Measurements from ENCODE around the gene RRP1B.
A peak's percentile ranks its signal among the peaks of the same experiment; 100 is the strongest.
"Not testable (repeated sequence)": the region's sequence is repeated elsewhere in the genome, so short reads cannot be mapped to it uniquely, and the experiment has no call there.

The RRP1B gene

DNA sequence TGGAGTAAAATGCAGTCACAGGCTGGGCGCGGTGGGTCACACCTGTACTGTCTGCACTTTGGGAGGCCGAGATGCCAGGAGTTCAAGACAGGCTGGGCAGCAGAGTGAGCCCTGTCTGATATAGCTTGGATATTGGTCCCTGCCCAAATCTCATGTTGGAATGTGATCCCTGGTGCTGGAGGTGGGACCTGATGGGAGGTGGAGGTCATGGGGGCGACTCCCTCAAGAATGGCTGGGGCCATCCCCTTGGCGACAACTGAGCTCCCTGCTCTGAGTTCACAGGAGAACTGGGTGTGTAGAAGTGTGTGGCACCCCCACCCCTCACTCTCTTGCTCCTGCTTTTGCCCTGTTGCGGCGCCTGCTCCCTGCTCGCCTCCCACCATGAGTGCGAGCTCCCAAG lies 48.1 kb downstream of the RRP1B start:
- Histone ChIP-seq H3K27ac (ENCODE audit: low read length) (no peak overlapping the region), H3K27me3 (ENCODE audit: low read depth, low read length) (no peaks in the 10 kb centered on the region), H3K9me3 (ENCODE audit: control insufficient read depth in 1 of 2, low read length in 2 of 2) (no peaks in the 10 kb centered on the region), H3K4me3 (ENCODE audit: low read depth in 1 of 2, low read length in 2 of 2) (no peak overlapping the region), H3K4me1 (ENCODE audit: control insufficient read depth in 1 of 2, insufficient read depth in 2 of 2, low read length in 2 of 2) (no peaks in the 10 kb centered on the region), H3K36me3 (ENCODE audit: control insufficient read depth in 1 of 2, insufficient read depth in 2 of 2, low read length in 2 of 2) (no peaks in the 10 kb centered on the region)

DNA sequence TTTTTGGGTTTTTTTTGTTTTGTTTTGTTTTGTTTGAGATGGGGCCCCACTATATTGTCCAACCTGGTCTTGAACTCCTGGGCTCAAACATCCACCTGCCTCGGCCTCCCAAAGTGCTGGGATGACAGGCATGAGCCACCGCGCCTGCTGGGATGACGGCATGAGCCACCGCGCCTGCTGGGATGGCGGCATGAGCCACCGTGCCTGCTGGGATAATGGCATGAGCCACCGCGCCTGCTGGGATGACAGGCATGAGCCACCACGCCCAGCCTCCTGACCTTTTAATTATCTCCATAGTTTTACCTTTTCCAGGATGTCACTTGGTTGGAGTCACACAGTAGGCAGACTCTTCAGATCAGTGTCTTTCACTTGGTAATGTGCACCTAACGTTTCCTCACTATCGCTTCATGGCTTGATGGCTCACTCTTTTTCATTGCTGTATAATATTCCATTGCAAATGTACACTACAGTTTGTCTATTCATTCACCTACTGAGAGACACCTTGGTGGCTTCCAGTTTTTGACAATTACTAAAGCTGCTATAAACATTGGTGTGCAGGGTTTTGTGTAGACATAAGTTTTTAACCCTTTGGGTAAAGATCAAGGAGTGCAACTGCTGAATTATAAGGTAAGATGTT lies 49.5 kb downstream of the RRP1B start:
- H3K4me3 ChIP-seq (ENCODE audit: low read depth in 1 of 2, low read length in 2 of 2) = no peak overlapping the region
- no peaks in the 10 kb centered on the region for H3K36me3 ChIP-seq (ENCODE audit: control insufficient read depth in 1 of 2, insufficient read depth in 2 of 2, low read length in 2 of 2)
- H3K27ac ChIP-seq (ENCODE audit: low read length) = no peak overlapping the region
- H3K27me3 ChIP-seq (ENCODE audit: low read depth, low read length) = no peaks in the 10 kb centered on the region
- H3K4me1 ChIP-seq (ENCODE audit: control insufficient read depth in 1 of 2, insufficient read depth in 2 of 2, low read length in 2 of 2) = no peaks in the 10 kb centered on the region
- H3K9me3 ChIP-seq (ENCODE audit: control insufficient read depth in 1 of 2, low read length in 2 of 2) = no peaks in the 10 kb centered on the region

DNA sequence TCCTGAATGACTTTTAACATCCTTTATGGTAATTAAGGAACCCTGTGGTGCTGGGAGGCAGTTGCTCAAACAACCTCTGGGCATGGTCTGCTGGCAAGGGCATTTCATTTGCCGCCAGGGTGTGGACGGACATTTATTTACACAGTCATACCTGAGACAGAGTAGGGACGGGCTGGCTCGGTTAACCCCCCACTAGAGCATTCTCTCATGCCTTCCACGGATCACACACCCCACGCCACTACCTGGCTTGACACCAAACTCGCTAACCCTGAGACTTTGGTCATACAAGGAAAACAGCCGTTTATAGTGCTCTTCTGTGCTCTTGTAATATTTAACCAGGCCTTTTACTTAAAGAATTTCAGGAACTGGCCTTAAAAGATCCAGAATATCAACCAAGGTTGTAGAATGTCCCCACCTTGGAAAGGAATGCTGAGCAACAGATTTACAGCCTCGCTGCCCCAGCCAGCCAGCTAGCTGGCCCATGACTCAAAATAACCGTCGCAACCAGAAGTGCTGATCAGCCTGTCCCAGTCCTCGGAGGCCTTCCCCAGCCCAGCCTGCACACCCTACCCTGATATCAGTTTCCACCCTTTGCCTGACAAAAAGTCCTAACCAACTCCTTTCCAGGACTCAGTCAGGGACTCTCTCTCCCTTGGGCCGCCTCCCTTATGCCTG lies 53.0 kb downstream of the RRP1B start:
- Histone ChIP-seq H3K4me3 (ENCODE audit: low read depth in 1 of 2, low read length in 2 of 2) (no peak overlapping the region), H3K36me3 (ENCODE audit: control insufficient read depth in 1 of 2, insufficient read depth in 2 of 2, low read length in 2 of 2) (no peaks in the 10 kb centered on the region), H3K4me1 (ENCODE audit: control insufficient read depth in 1 of 2, insufficient read depth in 2 of 2, low read length in 2 of 2) (no peaks in the 10 kb centered on the region), H3K27me3 (ENCODE audit: low read depth, low read length) (no peaks in the 10 kb centered on the region), H3K27ac (ENCODE audit: low read length) (peak overlapping the region; percentile 72), H3K9me3 (ENCODE audit: control insufficient read depth in 1 of 2, low read length in 2 of 2) (no peaks in the 10 kb centered on the region)

DNA sequence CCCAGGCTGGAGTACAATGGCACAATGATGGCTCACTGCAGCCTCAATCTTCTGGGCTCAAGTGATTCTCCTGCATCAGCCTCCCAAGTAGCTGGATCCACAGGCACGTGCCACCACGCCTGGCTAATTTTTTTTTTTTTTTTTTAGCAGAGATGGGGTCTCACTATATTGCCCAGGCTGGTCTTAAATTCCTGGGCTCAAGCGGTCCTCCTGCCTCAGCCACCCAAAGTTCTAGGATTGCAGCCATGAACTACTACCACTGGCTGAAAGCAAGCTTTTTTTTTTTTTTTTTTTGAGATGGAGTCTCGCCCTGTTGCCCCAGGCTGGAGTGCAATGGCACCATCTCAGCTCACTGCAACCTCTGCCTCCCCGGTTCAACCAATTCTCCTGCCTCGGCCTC lies 53.8 kb downstream of the RRP1B start:
- not testable (repeated sequence) for H3K27ac ChIP-seq (ENCODE audit: low read length); H3K4me1 ChIP-seq (ENCODE audit: control insufficient read depth in 1 of 2, insufficient read depth in 2 of 2, low read length in 2 of 2); H3K9me3 ChIP-seq (ENCODE audit: control insufficient read depth in 1 of 2, low read length in 2 of 2); H3K36me3 ChIP-seq (ENCODE audit: control insufficient read depth in 1 of 2, insufficient read depth in 2 of 2, low read length in 2 of 2); H3K27me3 ChIP-seq (ENCODE audit: low read depth, low read length); H3K4me3 ChIP-seq (ENCODE audit: low read depth in 1 of 2, low read length in 2 of 2)

DNA sequence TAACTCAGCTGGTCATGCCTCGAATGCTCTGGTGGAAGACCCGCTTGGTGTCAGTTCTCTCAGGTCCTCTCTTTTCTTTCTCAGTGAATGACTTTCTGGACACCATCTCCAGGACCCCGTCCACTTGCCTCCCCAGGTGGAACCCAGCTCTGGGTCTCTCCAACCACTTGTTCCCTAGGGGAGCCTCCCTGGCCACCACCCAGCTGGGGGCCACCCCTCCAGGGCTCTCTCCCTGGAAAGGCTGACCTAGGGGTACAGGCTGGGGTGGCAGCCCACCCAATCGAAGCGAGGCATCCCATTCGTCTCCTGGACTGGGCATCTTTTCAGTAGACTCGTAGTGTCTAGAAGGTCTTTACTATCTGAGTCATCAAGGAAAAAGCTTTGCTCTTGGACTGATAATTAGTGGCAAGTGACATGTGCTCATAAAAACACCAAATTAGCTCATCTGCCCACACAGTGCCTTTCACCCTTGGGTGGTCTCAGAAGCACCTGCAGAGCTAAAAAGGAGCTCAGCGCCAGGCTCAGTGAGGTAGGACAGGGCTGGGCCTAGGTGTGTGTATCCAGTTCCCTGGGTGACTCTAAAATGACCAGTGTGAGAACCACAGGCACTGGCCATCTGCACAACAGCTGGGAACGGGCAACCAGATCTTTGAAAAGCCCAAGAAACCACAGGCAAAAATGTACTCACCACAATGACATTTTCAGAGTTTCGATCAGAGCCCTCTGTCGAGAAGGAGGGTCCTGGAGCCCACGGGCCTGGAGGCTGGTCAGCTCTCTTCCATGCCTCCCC lies 57.2 kb downstream of the RRP1B start:
- Histone ChIP-seq H3K4me1 (ENCODE audit: control insufficient read depth in 1 of 2, insufficient read depth in 2 of 2, low read length in 2 of 2) (peaks cover 13 to 25% of the 10 kb centered on the region in 2 donors), H3K4me3 (ENCODE audit: low read depth in 1 of 2, low read length in 2 of 2) (no peak overlapping the region), H3K27ac (ENCODE audit: low read length) (no peak overlapping the region), H3K27me3 (ENCODE audit: low read depth, low read length) (no peaks in the 10 kb centered on the region), H3K36me3 (ENCODE audit: control insufficient read depth in 1 of 2, insufficient read depth in 2 of 2, low read length in 2 of 2) (no peaks in the 10 kb centered on the region), H3K9me3 (ENCODE audit: control insufficient read depth in 1 of 2, low read length in 2 of 2) (no peaks in the 10 kb centered on the region)

DNA sequence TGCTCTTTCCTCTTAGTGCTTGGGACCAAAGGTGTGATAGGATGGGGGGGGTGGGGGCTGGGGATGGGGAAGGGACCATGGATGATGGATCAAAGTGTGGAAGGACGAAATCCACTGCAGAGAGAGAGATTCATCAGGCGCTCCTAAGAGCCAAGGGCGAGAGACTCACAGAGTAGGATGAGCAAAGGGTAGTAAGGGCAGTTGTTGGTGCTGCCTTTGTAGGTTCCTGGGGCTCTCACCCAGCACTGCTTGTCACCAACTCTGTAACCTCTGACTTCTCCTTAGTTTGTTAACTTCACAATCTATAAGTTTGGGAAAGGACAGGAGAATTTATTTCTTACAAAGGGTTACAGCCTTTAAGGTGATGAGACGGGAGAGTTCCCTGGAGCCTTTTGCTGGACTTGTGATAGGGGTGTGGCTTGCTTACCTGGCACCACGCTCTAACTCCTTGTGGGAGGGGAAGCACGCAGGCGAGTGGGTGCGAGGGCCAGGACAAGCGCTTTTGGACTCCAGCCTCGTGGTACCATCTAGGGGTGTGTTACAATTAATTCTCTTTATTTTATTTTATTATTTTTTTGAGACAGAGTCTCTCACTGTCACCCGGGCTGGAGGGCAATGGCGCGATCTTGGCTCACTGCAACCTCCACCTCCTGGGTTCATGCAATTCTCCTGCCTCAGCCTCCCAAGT lies 58.0 kb downstream of the RRP1B start:
- Histone ChIP-seq H3K4me1 (ENCODE audit: control insufficient read depth in 1 of 2, insufficient read depth in 2 of 2, low read length in 2 of 2) (peaks cover 15 to 29% of the 10 kb centered on the region in 2 donors), H3K9me3 (ENCODE audit: control insufficient read depth in 1 of 2, low read length in 2 of 2) (no peaks in the 10 kb centered on the region), H3K36me3 (ENCODE audit: control insufficient read depth in 1 of 2, insufficient read depth in 2 of 2, low read length in 2 of 2) (no peaks in the 10 kb centered on the region), H3K27ac (ENCODE audit: low read length) (no peak overlapping the region), H3K4me3 (ENCODE audit: low read depth in 1 of 2, low read length in 2 of 2) (no peak overlapping the region), H3K27me3 (ENCODE audit: low read depth, low read length) (no peaks in the 10 kb centered on the region)

- H3K27me3 ChIP-seq (ENCODE audit: low read depth, low read length) = no peaks in the 10 kb centered on the region
- H3K27ac ChIP-seq (ENCODE audit: low read length) = no peak overlapping the region
- no peaks in the 10 kb centered on the region for H3K9me3 ChIP-seq (ENCODE audit: control insufficient read depth in 1 of 2, low read length in 2 of 2)
- H3K4me3 ChIP-seq (ENCODE audit: low read depth in 1 of 2, low read length in 2 of 2) = peak overlapping the region in 1 of 2 donors; percentile 89
- no peaks in the 10 kb centered on the region for H3K36me3 ChIP-seq (ENCODE audit: control insufficient read depth in 1 of 2, insufficient read depth in 2 of 2, low read length in 2 of 2)
- H3K4me1 ChIP-seq (ENCODE audit: control insufficient read depth in 1 of 2, insufficient read depth in 2 of 2, low read length in 2 of 2) = peaks cover 15 to 29% of the 10 kb centered on the region in 2 donors
These were observed 58.9 kb downstream of the RRP1B start for GRCh38 chr21:43717967-43718871.

DNA sequence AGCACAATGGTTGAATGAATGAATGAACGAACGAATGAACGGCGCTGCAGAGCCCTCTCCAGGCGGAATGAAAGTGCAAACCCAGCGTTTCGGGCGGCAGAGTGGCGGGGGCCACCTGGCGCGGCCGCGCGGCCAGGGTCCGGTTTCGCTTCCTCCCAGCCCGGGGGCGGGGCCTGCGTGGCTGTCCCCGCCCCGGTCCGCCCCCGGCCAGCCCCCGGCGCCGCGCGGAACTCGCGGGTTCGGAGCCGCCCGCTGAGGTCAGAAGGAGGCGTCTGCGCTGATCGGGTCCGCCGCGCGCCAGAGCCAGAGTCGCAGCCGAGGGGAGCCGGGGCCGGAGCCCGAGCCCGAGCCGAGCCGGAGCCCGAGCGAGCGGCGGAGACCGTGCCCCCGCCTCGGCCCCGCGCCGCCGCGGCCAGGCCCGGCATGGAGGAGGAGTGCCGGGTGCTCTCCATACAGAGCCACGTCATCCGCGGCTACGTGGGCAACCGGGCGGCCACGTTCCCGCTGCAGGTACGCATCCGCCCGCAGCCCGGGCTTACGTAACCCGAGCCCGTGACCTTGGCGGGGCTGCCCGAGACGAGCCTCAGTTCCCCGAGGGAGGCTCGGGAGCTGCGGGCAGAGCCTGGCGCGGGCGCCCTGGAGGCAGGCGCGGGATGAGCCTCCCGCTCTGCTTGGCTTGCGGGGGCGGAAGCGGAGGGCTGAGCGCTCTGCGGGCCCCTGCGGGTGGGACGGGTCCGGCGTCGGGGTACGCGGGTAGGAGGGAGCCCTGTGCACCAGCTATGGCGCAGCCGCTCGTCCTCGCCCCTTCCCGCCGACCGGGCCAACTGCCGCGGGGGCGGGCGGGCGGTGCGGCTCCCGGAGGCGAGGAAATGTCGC lies 59.8 kb downstream of the RRP1B start, which contains the start of gene PDXK:
TSS of gene PDXK (plus strand) at position 258 of the 876 bp plus-strand sequence. CDS start at position 424, 166 bp downstream.
- Histone ChIP-seq H3K27ac (ENCODE audit: low read length) (peak within 1 kb of the TSS; percentile 45), H3K36me3 (ENCODE audit: control insufficient read depth in 1 of 2, insufficient read depth in 2 of 2, low read length in 2 of 2) (peaks cover 0 to 5% of the 10 kb centered on the region in 2 donors), H3K4me1 (ENCODE audit: control insufficient read depth in 1 of 2, insufficient read depth in 2 of 2, low read length in 2 of 2) (peaks cover 15 to 29% of the 10 kb centered on the region in 2 donors), H3K9me3 (ENCODE audit: control insufficient read depth in 1 of 2, low read length in 2 of 2) (no peaks in the 10 kb centered on the region), H3K4me3 (ENCODE audit: low read depth in 1 of 2, low read length in 2 of 2) (peak within 1 kb of the TSS; percentile 84 to 89), H3K27me3 (ENCODE audit: low read depth, low read length) (no peaks in the 10 kb centered on the region)

DNA sequence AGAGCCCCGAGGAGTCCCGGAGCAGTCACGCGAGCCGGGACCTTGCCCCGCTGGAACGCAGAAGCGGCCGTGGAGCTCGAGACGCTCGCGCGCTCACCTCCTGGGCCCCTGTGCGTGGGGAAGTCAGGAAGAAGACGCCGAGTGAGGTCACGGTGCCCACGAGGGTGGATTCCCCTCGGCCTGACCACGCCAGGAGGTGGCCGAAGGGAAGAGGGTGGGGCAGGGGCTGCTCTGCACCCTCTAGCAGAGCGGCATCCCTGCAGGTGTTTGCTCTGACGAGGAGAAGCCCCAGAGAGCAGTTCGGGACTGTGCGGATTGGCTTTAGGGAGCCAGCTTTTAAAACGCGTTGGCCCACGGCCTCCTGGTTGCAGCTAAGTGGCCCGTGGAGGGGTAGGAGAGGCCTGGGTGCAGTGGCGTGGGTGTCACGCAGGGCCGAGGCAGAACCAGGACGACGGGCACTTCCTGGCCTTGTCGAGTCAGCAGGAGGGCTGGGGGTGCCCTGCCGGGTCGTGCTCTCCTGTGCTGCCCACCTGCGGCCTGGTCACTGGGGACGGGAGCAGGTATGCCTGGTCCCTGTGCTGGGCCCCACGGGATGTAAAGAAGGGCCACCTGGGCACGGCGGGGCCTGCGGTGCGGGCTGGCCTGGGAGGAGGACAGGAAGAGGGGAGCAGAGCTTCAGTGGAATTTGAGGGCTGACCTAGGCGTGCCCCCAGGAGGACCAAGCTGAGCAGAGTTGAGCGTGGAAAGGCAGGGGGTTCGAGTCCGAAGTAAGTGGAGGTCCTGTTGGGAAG lies 60.6 kb downstream of the RRP1B start:
- peak overlapping the region; percentile 84 to 89 for H3K4me3 ChIP-seq (ENCODE audit: low read depth in 1 of 2, low read length in 2 of 2)
- peaks cover 0 to 5% of the 10 kb centered on the region in 2 donors for H3K36me3 ChIP-seq (ENCODE audit: control insufficient read depth in 1 of 2, insufficient read depth in 2 of 2, low read length in 2 of 2)
- H3K4me1 ChIP-seq (ENCODE audit: control insufficient read depth in 1 of 2, insufficient read depth in 2 of 2, low read length in 2 of 2) = peaks cover 15 to 29% of the 10 kb centered on the region in 2 donors
- H3K9me3 ChIP-seq (ENCODE audit: control insufficient read depth in 1 of 2, low read length in 2 of 2) = no peaks in the 10 kb centered on the region
- H3K27me3 ChIP-seq (ENCODE audit: low read depth, low read length) = no peaks in the 10 kb centered on the region
- peak overlapping the region; percentile 45 for H3K27ac ChIP-seq (ENCODE audit: low read length)

Measured in muscle layer of duodenum (tissue), 2 donors.